HepG2 (cell line): Measurements from ENCODE around the gene FBXO11. TPM values are rescaled to one million over a fixed set of nuclear protein-coding genes. Genes with fewer than 3 reads are reported as not detected.

ENCODE experiments used
- ATAC-seq: fragments of 200-7000 bp; cut with Tn5 transposase; 3 replicates; pipeline ENCODE4 v1.9.1; 2020; ENCODE audit warnings: mild to moderate bottlenecking, moderate library complexity
- BruUV-seq: library from RNA; stranded (reverse); fragments of 400-500 nt; replicated peaks from 2 replicates; lab custom pipeline; 2021; lab: Mats Ljungman, UMichigan
- CTCF ChIA-PET: fragments of 300-600 bp; formaldehyde crosslinking; extraction: SDS; loops from one replicate; lab custom pipeline; 2021; ENCODE audit warnings: low total read pairs, inconsistent platforms, low intra/inter-chr PET ratio; lab: Yijun Ruan, JAX
- POLR2A ChIA-PET: fragments of 350-600 bp; sonication (Branson Sonifier 250); formaldehyde crosslinking; loops from one replicate; lab custom pipeline; 2020; ENCODE audit warnings: antibody characterized with exemption, inconsistent platforms; lab: Yijun Ruan, JAX
- DNase-seq: peaks from one replicate; pipeline ENCODE4 v3.0.0-alpha.2; 2015; ENCODE audit warnings: low spot score
- FAIRE-seq: peaks from 3 replicates; lab custom pipeline; 2011; peaks lifted over from hg19 to GRCh38; lab: Jason Lieb, UNC
- H2AFZ ChIP-seq: one replicate; pipeline ENCODE4 v1.6.1; 2011; ENCODE audit warnings: low read length, inconsistent platforms
- H3K27ac ChIP-seq: fragments of 300-600 bp; 3 replicates; pipeline ENCODE4 v1.8.0; 2011; ENCODE audit warnings: mixed run types, mild to moderate bottlenecking, mixed read lengths, low read length, inconsistent platforms; ENCODE audit not compliant: insufficient read depth; ENCODE audit errors: extremely low read length
- H3K27me3 ChIP-seq, 2 experiments: fragments of 200-600 bp in 1 of 2; 2 replicates in 1 of 2; 3 replicates in 1 of 2; pipeline versions ENCODE4 v1.6.0 to v1.8.0; 2011; ENCODE audit warnings: low read length in 2 of 2, mild to moderate bottlenecking in 2 of 2, moderate library complexity in 2 of 2, inconsistent platforms in 1 of 2; ENCODE audit not compliant: insufficient read depth in 2 of 2, control insufficient read depth in 1 of 2
- H3K36me3 ChIP-seq, 2 experiments: fragments of 200-600 bp in 1 of 2; replicated peaks in 1 of 2; 2 replicates in 1 of 2; 3 replicates in 1 of 2; pipeline versions ENCODE4 v1.5.1 to v1.8.0; 2011; ENCODE audit warnings: low read length in 2 of 2, inconsistent platforms in 1 of 2; ENCODE audit not compliant: insufficient read depth in 2 of 2, control insufficient read depth in 1 of 2
- H3K4me1 ChIP-seq: 2 replicates; pipeline ENCODE4 v1.5.1; 2012; ENCODE audit warnings: low read length, inconsistent platforms; ENCODE audit not compliant: insufficient read depth
- H3K4me2 ChIP-seq: 2 replicates; pipeline ENCODE4 v1.6.0; 2011; ENCODE audit warnings: low read depth, low read length, inconsistent platforms
- H3K4me3 ChIP-seq, 3 experiments: fragments of 200-600 bp in 1 of 3; sonication (generic), shearing (Covaris generic) in 1 of 3; replicated peaks in 1 of 3; 2 replicates each; pipeline ENCODE4 v1.5.1; 2011 to 2016; ENCODE audit warnings: low read length in 3 of 3, inconsistent platforms in 2 of 3, low read depth in 2 of 3, mild to moderate bottlenecking in 2 of 3, control low read depth in 1 of 3, mixed read lengths in 1 of 3; ENCODE audit not compliant: insufficient read depth in 1 of 3
- H3K79me2 ChIP-seq: one replicate; pipeline ENCODE4 v1.6.1; 2011; ENCODE audit warnings: low read length, inconsistent platforms; ENCODE audit not compliant: insufficient read depth
- H3K9ac ChIP-seq: 2 replicates; pipeline ENCODE4 v1.6.0; 2011; ENCODE audit warnings: mild to moderate bottlenecking, low read depth, low read length, inconsistent platforms; ENCODE audit not compliant: insufficient read depth
- H3K9me3 ChIP-seq: 2 replicates; pipeline ENCODE4 v1.5.1; 2012; ENCODE audit warnings: mild to moderate bottlenecking, low read length
- H4K20me1 ChIP-seq: 2 replicates; pipeline ENCODE4 v1.6.0; 2011; ENCODE audit warnings: inconsistent platforms, mild to moderate bottlenecking, low read length, moderate library complexity; ENCODE audit not compliant: insufficient read depth
- EHMT2 ChIP-seq: fragments of 200-600 bp; sonication (generic); IDR thresholded peaks from 2 replicates; pipeline ENCODE4 v1.7.0; 2017; ENCODE audit warnings: antibody characterized with exemption, low read depth, low read length, borderline replicate concordance
- EP300 ChIP-seq, 3 experiments: sonication (generic) in 1 of 3; formaldehyde crosslinking in 1 of 3; IDR thresholded peaks; 2 replicates each; pipeline versions ENCODE4 v1.5.1 to v1.6.1; 2011 to 2020; ENCODE audit warnings: low read depth in 2 of 3, low read length in 2 of 3, borderline replicate concordance in 1 of 3, improper control_type of control experiment in 1 of 3, mild to moderate bottlenecking in 1 of 3, missing genetic modification reagents in 1 of 3, moderate library complexity in 1 of 3
- JUNB ChIP-seq: sonication (generic); formaldehyde crosslinking; IDR thresholded peaks from 2 replicates; pipeline ENCODE4 v1.8.0; 2022; ENCODE audit warnings: missing genetic modification reagents, mild to moderate bottlenecking, borderline replicate concordance
- MAZ ChIP-seq, 2 experiments: sonication (generic) in 1 of 2; formaldehyde crosslinking in 1 of 2; IDR thresholded peaks; 2 replicates each; pipeline versions ENCODE4 v1.5.0 to v1.6.1; 2012 to 2020; ENCODE audit warnings: low read depth in 2 of 2, mild to moderate bottlenecking in 2 of 2, borderline replicate concordance in 1 of 2, improper control_type of control experiment in 1 of 2, low read length in 1 of 2, missing genetic modification reagents in 1 of 2, moderate library complexity in 1 of 2
- MLLT10 ChIP-seq: sonication (generic); formaldehyde crosslinking; IDR thresholded peaks from 2 replicates; pipeline ENCODE4 v1.4.0; 2020; ENCODE audit warnings: missing genetic modification reagents
- POLR2G ChIP-seq: fragments of 200-400 bp; formaldehyde crosslinking; IDR thresholded peaks from 2 replicates; pipeline ENCODE4 v1.6.1; 2018; ENCODE audit warnings: mild to moderate bottlenecking, low read depth, low read length, moderate library complexity
- RBAK ChIP-seq: sonication (generic); formaldehyde crosslinking; IDR thresholded peaks from 2 replicates; pipeline ENCODE4 v1.5.1; 2020; ENCODE audit warnings: mild to moderate bottlenecking, missing genetic modification reagents
- SAP130 ChIP-seq: IDR thresholded peaks from 2 replicates; pipeline ENCODE4 v1.6.1; 2016; ENCODE audit warnings: low read depth
- TAF1 ChIP-seq: sonication (generic); formaldehyde crosslinking; IDR thresholded peaks from 2 replicates; pipeline ENCODE4 v1.4.0; 2020; ENCODE audit warnings: missing genetic modification reagents
- ZFX ChIP-seq: sonication (generic); formaldehyde crosslinking; IDR thresholded peaks from 2 replicates; pipeline ENCODE4 v1.4.0; 2020; ENCODE audit warnings: mild to moderate bottlenecking, low read depth, missing genetic modification reagents, moderate library complexity
- ZNF331 ChIP-seq: sonication (generic); formaldehyde crosslinking; IDR thresholded peaks from 2 replicates; pipeline ENCODE4 v1.4.0; 2020; ENCODE audit warnings: missing genetic modification reagents
- ZNF484 ChIP-seq: sonication (generic); formaldehyde crosslinking; IDR thresholded peaks from 2 replicates; pipeline ENCODE4 v1.5.1; 2020; ENCODE audit warnings: mild to moderate bottlenecking, low read depth, missing genetic modification reagents, borderline replicate concordance
- ZNF678 ChIP-seq: sonication (generic); formaldehyde crosslinking; IDR thresholded peaks from 2 replicates; pipeline ENCODE4 v1.4.0; 2020; ENCODE audit warnings: mild to moderate bottlenecking, missing genetic modification reagents
- WGBS: methylation state at CpG from one replicate; pipeline ENCODE4 v1.1.6; 2017; ENCODE audit warnings: low lambda C conversion rate; 5-methylcytosine and 5-hydroxymethylcytosine counted together
- in situ Hi-C: cut with HindIII; loops from 2 replicates; pipeline ENCODE4 v1.10.0; 2017; ENCODE audit warnings: low pct_unique_long_range_greater_than_20kb; ENCODE audit not compliant: extremely low pct_ligation_motif_present
- intact Hi-C: fragments of 100-400 bp; cut with micrococcal nuclease; formaldehyde crosslinking; loops from one replicate; pipeline ENCODE4 v1.10.0; 2022; ENCODE audit not compliant: unreplicated experiment
- polyA plus RNA-seq, 8 experiments: library from polyadenylated mRNA; depleted of rRNA in 3 of 8; stranded (reverse) in 7 of 8; unstranded in 1 of 8; fragments of >200 nt; fragmentation: Illumina TruSeq in 4 of 8; extraction: Trizol in 4 of 8; gene quantifications; 2 replicates each; pipeline versions ENCODE4 v1.2.1 to v1.2.3, GENCODE V29; 2011 to 2016; ENCODE audit warnings: low read depth in 4 of 8, missing spikeins in 1 of 8, mixed read lengths in 1 of 8; ENCODE audit not compliant: insufficient read depth in 1 of 8
- total RNA-seq, 5 experiments: library from RNA; depleted of rRNA; stranded (reverse); fragments of >200 nt; fragmentation: Illumina TruSeq; extraction: Trizol; gene quantifications; 2 replicates each; pipeline ENCODE4 v1.2.3, GENCODE V29; 2016; ENCODE audit warnings: low read depth in 1 of 5
- TF ChIP-seq, protein P1 (sequence below): IDR thresholded peaks from 2 replicates; pipeline ENCODE4 v1.6.1; 2016; ENCODE audit warnings: control low read depth
- TF ChIP-seq, protein P2 (sequence below): sonication (generic); formaldehyde crosslinking; IDR thresholded peaks from 2 replicates; pipeline ENCODE4 v1.5.0; 2020; ENCODE audit warnings: mild to moderate bottlenecking, missing genetic modification reagents
- TF ChIP-seq, protein P3 (sequence below): sonication (generic); formaldehyde crosslinking; IDR thresholded peaks from 2 replicates; pipeline ENCODE4 v1.8.1; 2023; ENCODE audit warnings: mild to moderate bottlenecking, missing genetic modification reagents, borderline replicate concordance
- TF ChIP-seq, protein P4 (sequence below): sonication (generic); formaldehyde crosslinking; IDR thresholded peaks from 2 replicates; pipeline ENCODE4 v1.4.0; 2020; ENCODE audit warnings: missing genetic modification reagents, borderline replicate concordance

The FBXO11 gene
- total and polyA plus RNA-seq, 2 of the 13 experiments (the other 11 are each of a cell fraction or from before 2014, with no cell fraction given): 27.9 to 47.6 TPM

DNA sequence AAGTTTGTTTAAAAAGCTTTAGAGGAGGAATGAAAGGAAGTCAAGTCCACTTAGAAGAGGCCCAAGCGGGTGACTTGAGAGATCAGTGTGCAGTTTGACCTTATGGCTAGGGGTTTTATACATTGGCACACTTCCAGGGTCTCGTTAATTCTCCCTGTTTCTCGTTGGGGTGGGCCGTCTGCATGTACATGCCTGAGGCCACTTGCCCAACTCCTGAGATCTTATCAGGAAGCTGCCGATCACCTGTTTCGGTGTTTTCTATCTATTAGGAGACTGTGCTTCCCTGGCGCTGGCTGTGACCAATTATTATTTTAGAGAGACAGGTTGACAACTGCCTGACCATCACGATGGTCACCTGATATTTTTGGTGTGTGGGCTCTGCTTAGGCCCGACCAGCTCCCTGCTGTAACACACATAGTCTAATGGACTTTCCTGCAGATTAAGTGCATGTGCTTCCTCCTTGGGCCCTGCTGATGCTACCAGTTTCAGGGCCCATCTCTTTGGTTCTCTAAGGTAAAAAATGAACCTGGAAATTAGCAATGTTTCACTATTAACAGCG lies 154.4 kb downstream of the FBXO11 start:
- Histone ChIP-seq H3K79me2 (no peaks in the 10 kb centered on the region), H3K9me3 (no peaks in the 10 kb centered on the region), H3K4me3 (peak overlapping the region; percentile 11 to 53 (median 19); a peak in 5 of 6 replicates), H3K27ac (peak overlapping the region; percentile 32), H3K27me3 (no peaks in the 10 kb centered on the region), H3K4me1 (peaks cover 31% of the 10 kb centered on the region), H2AFZ (peak overlapping the region; percentile 25), H3K36me3 (no peaks in the 10 kb centered on the region), H4K20me1 (no peaks in the 10 kb centered on the region), H3K4me2 (peak overlapping the region; percentile 75), H3K9ac (peak overlapping the region; percentile 45)
- ATAC-seq: peak; percentile 68
- no peak for FAIRE-seq
- ChIA-PET CTCF (no interaction called here), POLR2A (interaction anchor here (1.7 kb wide), 1 partner anchor 31 kb away, joined by 6 read pairs; the partner anchor contains the start of gene MSH6)
- intact Hi-C loops: no loop called here
- WGBS: under 1% methylated on average over 10 of the region's 10 CpGs
- BruUV-seq: TSS peak; percentile 94
- peak; percentile 48 for DNase-seq
- in situ Hi-C loops: no loop called here
- TF ChIP-seq EP300 (IDR thresholded peaks at IDR 0.05; ENCODE audit: low read depth in 2 of 2, low read length in 2 of 2): no peak
- TF ChIP-seq EP300 (CRISPR knock-in tag; IDR thresholded peaks at IDR 0.05; ENCODE audit: borderline replicate concordance): no peak
- TF ChIP-seq EHMT2: no peak
- TF ChIP-seq RBAK (CRISPR knock-in tag): no peak
- no peak for TF ChIP-seq ZNF678
- no peak for TF ChIP-seq JUNB (CRISPR knock-in tag)
- no peak for TF ChIP-seq MLLT10 (CRISPR knock-in tag)
- no peak for TF ChIP-seq SAP130 (CRISPR knock-in tag)
- TF ChIP-seq TAF1 (CRISPR knock-in tag): no peak
- no peak for TF ChIP-seq MAZ (IDR thresholded peaks at IDR 0.05; ENCODE audit: borderline replicate concordance, low read depth, low read length)
- TF ChIP-seq MAZ (CRISPR knock-in tag; IDR thresholded peaks at IDR 0.05; ENCODE audit: low read depth): no peak
- TF ChIP-seq POLR2G: no peak
- TF ChIP-seq, protein P1, sequence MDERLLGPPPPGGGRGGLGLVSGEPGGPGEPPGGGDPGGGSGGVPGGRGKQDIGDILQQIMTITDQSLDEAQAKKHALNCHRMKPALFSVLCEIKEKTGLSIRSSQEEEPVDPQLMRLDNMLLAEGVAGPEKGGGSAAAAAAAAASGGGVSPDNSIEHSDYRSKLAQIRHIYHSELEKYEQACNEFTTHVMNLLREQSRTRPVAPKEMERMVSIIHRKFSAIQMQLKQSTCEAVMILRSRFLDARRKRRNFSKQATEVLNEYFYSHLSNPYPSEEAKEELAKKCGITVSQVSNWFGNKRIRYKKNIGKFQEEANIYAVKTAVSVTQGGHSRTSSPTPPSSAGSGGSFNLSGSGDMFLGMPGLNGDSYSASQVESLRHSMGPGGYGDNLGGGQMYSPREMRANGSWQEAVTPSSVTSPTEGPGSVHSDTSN: no peak
- TF ChIP-seq ZNF331 (CRISPR knock-in tag): 0 out of 2 replicates have a peak, but pooled peaks have one; percentile 4
- no peak for TF ChIP-seq ZNF484 (CRISPR knock-in tag)
- TF ChIP-seq, protein P2, sequence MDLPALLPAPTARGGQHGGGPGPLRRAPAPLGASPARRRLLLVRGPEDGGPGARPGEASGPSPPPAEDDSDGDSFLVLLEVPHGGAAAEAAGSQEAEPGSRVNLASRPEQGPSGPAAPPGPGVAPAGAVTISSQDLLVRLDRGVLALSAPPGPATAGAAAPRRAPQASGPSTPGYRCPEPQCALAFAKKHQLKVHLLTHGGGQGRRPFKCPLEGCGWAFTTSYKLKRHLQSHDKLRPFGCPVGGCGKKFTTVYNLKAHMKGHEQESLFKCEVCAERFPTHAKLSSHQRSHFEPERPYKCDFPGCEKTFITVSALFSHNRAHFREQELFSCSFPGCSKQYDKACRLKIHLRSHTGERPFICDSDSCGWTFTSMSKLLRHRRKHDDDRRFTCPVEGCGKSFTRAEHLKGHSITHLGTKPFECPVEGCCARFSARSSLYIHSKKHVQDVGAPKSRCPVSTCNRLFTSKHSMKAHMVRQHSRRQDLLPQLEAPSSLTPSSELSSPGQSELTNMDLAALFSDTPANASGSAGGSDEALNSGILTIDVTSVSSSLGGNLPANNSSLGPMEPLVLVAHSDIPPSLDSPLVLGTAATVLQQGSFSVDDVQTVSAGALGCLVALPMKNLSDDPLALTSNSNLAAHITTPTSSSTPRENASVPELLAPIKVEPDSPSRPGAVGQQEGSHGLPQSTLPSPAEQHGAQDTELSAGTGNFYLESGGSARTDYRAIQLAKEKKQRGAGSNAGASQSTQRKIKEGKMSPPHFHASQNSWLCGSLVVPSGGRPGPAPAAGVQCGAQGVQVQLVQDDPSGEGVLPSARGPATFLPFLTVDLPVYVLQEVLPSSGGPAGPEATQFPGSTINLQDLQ (CRISPR knock-in tag): peak; percentile 27; the same call in 1 of the 2 replicates
- peak; percentile 47; the same call in 1 of the 2 replicates for TF ChIP-seq ZFX
- TF ChIP-seq, protein P3, sequence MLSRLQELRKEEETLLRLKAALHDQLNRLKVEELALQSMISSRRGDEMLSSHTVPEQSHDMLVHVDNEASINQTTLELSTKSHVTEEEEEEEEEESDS (CRISPR knock-in tag): no peak
- TF ChIP-seq, protein P4, sequence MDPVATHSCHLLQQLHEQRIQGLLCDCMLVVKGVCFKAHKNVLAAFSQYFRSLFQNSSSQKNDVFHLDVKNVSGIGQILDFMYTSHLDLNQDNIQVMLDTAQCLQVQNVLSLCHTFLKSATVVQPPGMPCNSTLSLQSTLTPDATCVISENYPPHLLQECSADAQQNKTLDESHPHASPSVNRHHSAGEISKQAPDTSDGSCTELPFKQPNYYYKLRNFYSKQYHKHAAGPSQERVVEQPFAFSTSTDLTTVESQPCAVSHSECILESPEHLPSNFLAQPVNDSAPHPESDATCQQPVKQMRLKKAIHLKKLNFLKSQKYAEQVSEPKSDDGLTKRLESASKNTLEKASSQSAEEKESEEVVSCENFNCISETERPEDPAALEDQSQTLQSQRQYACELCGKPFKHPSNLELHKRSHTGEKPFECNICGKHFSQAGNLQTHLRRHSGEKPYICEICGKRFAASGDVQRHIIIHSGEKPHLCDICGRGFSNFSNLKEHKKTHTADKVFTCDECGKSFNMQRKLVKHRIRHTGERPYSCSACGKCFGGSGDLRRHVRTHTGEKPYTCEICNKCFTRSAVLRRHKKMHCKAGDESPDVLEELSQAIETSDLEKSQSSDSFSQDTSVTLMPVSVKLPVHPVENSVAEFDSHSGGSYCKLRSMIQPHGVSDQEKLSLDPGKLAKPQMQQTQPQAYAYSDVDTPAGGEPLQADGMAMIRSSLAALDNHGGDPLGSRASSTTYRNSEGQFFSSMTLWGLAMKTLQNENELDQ (CRISPR knock-in tag): no peak
